Uterus (tissue), 2 donors: ENCODE measurements around the gene OR10AD1.

ENCODE experiments used
- CTCF ChIP-seq, 4 experiments: fragments of 200-600 bp in 2 of 4; fragments of 450-650 bp in 2 of 4; sonication (generic) in 2 of 4; IDR thresholded peaks; one replicate each; pipeline ENCODE4 v1.5.1; 2016 to 2019; ENCODE audit warnings: antibody characterized with exemption in 4 of 4, mild to moderate bottlenecking in 2 of 4, moderate library complexity in 1 of 4
- POLR2A ChIP-seq, 2 donors: fragments of 450-650 bp; IDR thresholded peaks; one replicate each; pipeline ENCODE4 v1.6.1; 2016; ENCODE audit warnings: antibody characterized with exemption in 2 of 2, mild to moderate bottlenecking in 1 of 2, moderate library complexity in 1 of 2

- TF ChIP-seq CTCF (IDR thresholded peaks at IDR 0.05), result no peak
- TF ChIP-seq POLR2A (IDR thresholded peaks at IDR 0.05), result no peak
These were observed 22.7 kb downstream of the OR10AD1 start for GRCh38 chr12:48180424-48180823.
